ENCODE measurements around the gene DPP4. TPM values are rescaled to one million over a fixed set of nuclear protein-coding genes. Genes with fewer than 3 reads are reported as not detected.
A peak's percentile ranks its signal among the peaks of the same experiment; 100 is the strongest.

DPP4 gene
- total and polyA plus RNA-seq, 4 experiments from 2014 or later: 38.5 to 124 (median 72.5) TPM

DNA sequence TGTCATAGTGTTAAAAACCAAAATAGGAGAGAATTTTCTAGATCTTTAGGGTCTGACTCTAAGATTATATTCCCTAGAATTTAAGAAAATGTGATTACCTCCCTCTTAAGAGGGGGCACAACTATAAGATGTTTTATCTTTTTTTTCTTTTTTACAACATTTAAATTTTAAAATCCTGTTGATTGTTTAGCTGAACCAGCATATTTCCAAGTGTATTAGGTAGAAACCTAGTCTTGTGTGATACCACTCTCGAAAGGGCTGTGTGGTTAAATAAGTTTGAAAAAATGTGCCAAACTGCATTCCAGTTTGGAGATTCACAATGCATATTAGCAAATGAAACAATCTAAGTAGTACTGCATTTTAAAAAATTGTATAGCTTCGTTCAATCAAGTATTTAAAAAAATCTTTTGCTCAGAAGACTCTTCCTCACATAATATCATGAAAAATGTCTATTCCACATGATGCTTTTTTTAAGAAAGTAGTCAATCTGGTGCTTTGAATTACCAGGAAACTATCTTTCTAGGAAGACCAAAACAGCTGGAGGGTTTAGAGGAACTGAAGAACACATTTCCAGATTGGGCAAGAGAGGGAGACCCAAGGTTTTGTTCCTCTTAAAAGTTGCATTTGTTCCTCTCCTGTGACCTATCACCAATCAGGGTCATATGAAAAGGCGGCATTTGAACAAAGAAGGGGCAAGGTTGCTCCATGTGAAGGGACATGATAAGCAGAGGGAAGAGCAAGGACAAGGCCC lies 98.8 kb downstream of the DPP4 start:
- ChIA-PET POLR2A (ENCODE audit: partially characterized antibody) (no interaction called here), CTCF (ENCODE audit: partially characterized antibody) (no interaction called here)
- Histone ChIP-seq H3K36me3 (ENCODE audit: insufficient read depth, low read length) (no peaks in the 10 kb centered on the region), H3K27ac (ENCODE audit: low read depth, low read length) (no peak overlapping the region), H3K4me3 (ENCODE audit: low read length in 2 of 2) (no peak overlapping the region), H3K9me3 (ENCODE audit: control insufficient read depth in 1 of 2, low read length in 2 of 2) (no peaks in the 10 kb centered on the region), H3K27me3 (ENCODE audit: insufficient read depth, low read length) (no peaks in the 10 kb centered on the region), H3K4me1 (ENCODE audit: insufficient read depth, low read length) (peaks cover 17% of the 10 kb centered on the region)
- Mint-ChIP-seq H3K4me1 (peaks cover 13 to 22% (median 16%) of the 10 kb centered on the region in 4 donors), H3K9me3 (peaks cover 0 to 3% (median 0%) of the 10 kb centered on the region in 8 donors), H3K27me3 (peaks cover 0 to 2% of the 10 kb centered on the region in 2 donors), H3K36me3 (no peaks in the 10 kb centered on the region), H3K4me3 (peak overlapping the region in 2 of 8 donors; percentile 4 to 58), H3K27ac (peak overlapping the region in 2 of 7 donors; percentile 11 to 82)
- DNase-seq: no peak
- intact Hi-C loops (cut with micrococcal nuclease): no loop called here

DNA sequence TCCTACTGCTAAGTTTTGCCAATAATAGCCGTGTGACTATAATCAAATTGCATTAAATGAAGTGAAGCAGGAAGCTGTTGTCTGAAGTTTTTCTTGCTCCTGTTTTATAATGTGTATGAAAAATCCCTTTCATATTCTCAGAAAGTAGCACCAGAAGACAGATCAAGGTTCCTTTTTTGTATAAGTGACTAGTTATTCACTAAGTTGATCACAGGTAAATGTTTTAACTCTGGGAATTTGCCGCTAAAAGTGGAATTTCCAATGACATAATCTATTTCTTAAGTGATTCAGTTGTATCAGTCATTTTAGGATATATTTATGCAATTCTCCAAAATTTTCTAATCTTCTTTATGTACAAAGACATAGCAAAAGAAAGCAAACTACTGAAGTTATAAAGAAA lies 99.6 kb downstream of the DPP4 start:
- H3K4me3 Mint-ChIP-seq: peak overlapping the region in 1 of 8 donors; percentile 25
- ChIA-PET POLR2A (ENCODE audit: partially characterized antibody) (no interaction called here), CTCF (ENCODE audit: partially characterized antibody) (no interaction called here)
- no peaks in the 10 kb centered on the region for H3K36me3 Mint-ChIP-seq
- DNase-seq: no peak
- no peak overlapping the region for H3K27ac Mint-ChIP-seq
- Histone ChIP-seq H3K4me1 (ENCODE audit: insufficient read depth, low read length) (peaks cover 11% of the 10 kb centered on the region), H3K27me3 (ENCODE audit: insufficient read depth, low read length) (no peaks in the 10 kb centered on the region), H3K36me3 (ENCODE audit: insufficient read depth, low read length) (no peaks in the 10 kb centered on the region), H3K4me3 (ENCODE audit: low read length in 2 of 2) (no peak overlapping the region), H3K27ac (ENCODE audit: low read depth, low read length) (no peak overlapping the region), H3K9me3 (ENCODE audit: control insufficient read depth in 1 of 2, low read length in 2 of 2) (no peaks in the 10 kb centered on the region)
- peaks cover 0 to 3% (median 0%) of the 10 kb centered on the region in 8 donors for H3K9me3 Mint-ChIP-seq
- H3K27me3 Mint-ChIP-seq: peaks cover 0 to 2% of the 10 kb centered on the region in 2 donors
- intact Hi-C loops (cut with micrococcal nuclease): no loop called here
- H3K4me1 Mint-ChIP-seq: peaks cover 12 to 15% (median 13%) of the 10 kb centered on the region in 4 donors

DNA sequence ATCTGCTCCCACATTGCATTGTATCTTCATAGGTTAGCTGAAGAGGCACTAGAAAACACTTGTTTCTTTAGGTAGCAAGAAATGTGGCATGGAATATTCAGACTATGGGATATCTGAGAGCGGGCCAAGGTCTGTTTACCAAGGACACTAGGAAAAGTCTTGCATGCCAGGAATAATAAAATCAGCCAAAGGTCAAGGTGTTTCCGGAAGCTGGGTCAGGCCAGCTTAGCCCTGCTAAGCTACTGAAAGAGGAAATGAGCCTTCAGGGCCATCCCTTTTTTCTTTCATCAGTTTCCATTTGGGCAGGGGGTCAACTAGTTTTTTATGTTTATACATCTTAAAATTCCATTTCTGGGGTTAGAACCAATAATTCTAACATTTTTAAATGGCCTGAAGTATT lies 101.1 kb downstream of the DPP4 start:
- peaks cover 0 to 2% of the 10 kb centered on the region in 2 donors for H3K27me3 Mint-ChIP-seq
- H3K36me3 Mint-ChIP-seq: no peaks in the 10 kb centered on the region
- no peak overlapping the region for H3K4me3 Mint-ChIP-seq
- Histone ChIP-seq H3K4me3 (ENCODE audit: low read length in 2 of 2) (no peak overlapping the region), H3K27ac (ENCODE audit: low read depth, low read length) (no peak overlapping the region), H3K27me3 (ENCODE audit: insufficient read depth, low read length) (no peaks in the 10 kb centered on the region), H3K9me3 (ENCODE audit: control insufficient read depth in 1 of 2, low read length in 2 of 2) (no peaks in the 10 kb centered on the region), H3K36me3 (ENCODE audit: insufficient read depth, low read length) (no peaks in the 10 kb centered on the region), H3K4me1 (ENCODE audit: insufficient read depth, low read length) (peaks cover 4% of the 10 kb centered on the region)
- peak overlapping the region in 1 of 7 donors; percentile 8 for H3K27ac Mint-ChIP-seq
- DNase-seq: no peak
- ChIA-PET CTCF (ENCODE audit: partially characterized antibody) (interaction anchor here (1.0 kb wide), 1 partner anchor 19 kb away, joined by 4 read pairs; no protein-coding TSS in a partner anchor), POLR2A (ENCODE audit: partially characterized antibody) (interaction anchor here (2.1 kb wide), 1 partner anchor 101 kb away, joined by 5 read pairs; the partner anchor contains the start of gene DPP4)
- intact Hi-C loops (cut with micrococcal nuclease): no loop called here
- H3K9me3 Mint-ChIP-seq: peaks cover 0 to 3% (median 0%) of the 10 kb centered on the region in 8 donors
- H3K4me1 Mint-ChIP-seq: peaks cover 9 to 11% (median 10%) of the 10 kb centered on the region in 4 donors

GRCh38 chr2:161972232-161972631 lies 101.8 kb downstream of the DPP4 start:
- no peak overlapping the region for H3K27ac ChIP-seq (ENCODE audit: low read depth, low read length)
- peaks cover 4% of the 10 kb centered on the region for H3K4me1 ChIP-seq (ENCODE audit: insufficient read depth, low read length)
- no peaks in the 10 kb centered on the region for H3K27me3 ChIP-seq (ENCODE audit: insufficient read depth, low read length)
- H3K36me3 Mint-ChIP-seq: no peaks in the 10 kb centered on the region
- H3K9me3 Mint-ChIP-seq: peaks cover 0 to 3% (median 0%) of the 10 kb centered on the region in 8 donors
- intact Hi-C loops (cut with micrococcal nuclease): no loop called here
- H3K27me3 Mint-ChIP-seq: peaks cover 0 to under 1% of the 10 kb centered on the region in 2 donors
- H3K4me3 Mint-ChIP-seq: no peak overlapping the region
- H3K27ac Mint-ChIP-seq: peak overlapping the region in 2 of 7 donors; percentile 15 to 39
- no peaks in the 10 kb centered on the region for H3K9me3 ChIP-seq (ENCODE audit: control insufficient read depth in 1 of 2, low read length in 2 of 2)
- H3K36me3 ChIP-seq (ENCODE audit: insufficient read depth, low read length): no peaks in the 10 kb centered on the region
- POLR2A ChIA-PET (ENCODE audit: partially characterized antibody): interaction anchor here (1.3 to 2.1 kb wide), 2 partner anchors 40 to 102 kb away, joined by 4 to 5 read pairs; partner anchors contain the start of gene DPP4
- H3K4me3 ChIP-seq (ENCODE audit: low read length in 2 of 2): no peak overlapping the region
- H3K4me1 Mint-ChIP-seq: peaks cover 9 to 10% (median 9%) of the 10 kb centered on the region in 4 donors
- CTCF ChIA-PET (ENCODE audit: partially characterized antibody): interaction anchor here (1.0 to 1.4 kb wide), 2 partner anchors 15 to 18 kb away, joined by 3 to 4 read pairs; no protein-coding TSS in a partner anchor
- no peak for DNase-seq

GRCh38 chr2:161971551-161971950 lies 102.5 kb downstream of the DPP4 start:
- Mint-ChIP-seq H3K27ac (peak overlapping the region in 2 of 7 donors; percentile 32 to 37), H3K9me3 (peaks cover 0 to 3% (median 0%) of the 10 kb centered on the region in 8 donors), H3K4me3 (no peak overlapping the region), H3K36me3 (no peaks in the 10 kb centered on the region), H3K27me3 (no peaks in the 10 kb centered on the region), H3K4me1 (peaks cover 7 to 12% (median 9%) of the 10 kb centered on the region in 4 donors)
- CTCF ChIA-PET (ENCODE audit: partially characterized antibody): interaction anchor here (1.3 to 1.4 kb wide), 2 partner anchors 13 to 15 kb away, joined by 3 read pairs; no protein-coding TSS in a partner anchor
- intact Hi-C loops (cut with micrococcal nuclease): no loop called here
- H3K36me3 ChIP-seq (ENCODE audit: insufficient read depth, low read length): no peaks in the 10 kb centered on the region
- no peak overlapping the region for H3K27ac ChIP-seq (ENCODE audit: low read depth, low read length)
- H3K9me3 ChIP-seq (ENCODE audit: control insufficient read depth in 1 of 2, low read length in 2 of 2): no peaks in the 10 kb centered on the region
- H3K4me1 ChIP-seq (ENCODE audit: insufficient read depth, low read length): peaks cover 4% of the 10 kb centered on the region
- no peak overlapping the region for H3K4me3 ChIP-seq (ENCODE audit: low read length in 2 of 2)
- POLR2A ChIA-PET (ENCODE audit: partially characterized antibody): interaction anchor here (0.8 to 2.1 kb wide), 3 partner anchors 19 to 103 kb away, joined by 3 to 5 read pairs (median 4); partner anchors contain the start of gene DPP4
- DNase-seq: no peak
- no peaks in the 10 kb centered on the region for H3K27me3 ChIP-seq (ENCODE audit: insufficient read depth, low read length)

GRCh38 chr2:161969159-161969558 lies 104.9 kb downstream of the DPP4 start:
- Histone ChIP-seq H3K27ac (ENCODE audit: low read depth, low read length) (no peak overlapping the region), H3K27me3 (ENCODE audit: insufficient read depth, low read length) (no peaks in the 10 kb centered on the region), H3K4me3 (ENCODE audit: low read length in 2 of 2) (no peak overlapping the region), H3K36me3 (ENCODE audit: insufficient read depth, low read length) (no peaks in the 10 kb centered on the region), H3K4me1 (ENCODE audit: insufficient read depth, low read length) (no peaks in the 10 kb centered on the region), H3K9me3 (ENCODE audit: control insufficient read depth in 1 of 2, low read length in 2 of 2) (no peaks in the 10 kb centered on the region)
- Mint-ChIP-seq H3K4me3 (no peak overlapping the region), H3K36me3 (no peaks in the 10 kb centered on the region), H3K9me3 (peaks cover 0 to 3% (median 0%) of the 10 kb centered on the region in 8 donors), H3K27me3 (no peaks in the 10 kb centered on the region), H3K27ac (no peak overlapping the region), H3K4me1 (peaks cover 2 to 11% (median 4%) of the 10 kb centered on the region in 4 donors)
- CTCF ChIA-PET (ENCODE audit: partially characterized antibody): interaction anchor here (1.0 to 1.3 kb wide), 2 partner anchors 15 to 695 kb away, joined by 3 read pairs; no protein-coding TSS in a partner anchor
- POLR2A ChIA-PET (ENCODE audit: partially characterized antibody): no interaction called here
- no peak for DNase-seq
- intact Hi-C loops (cut with micrococcal nuclease): no loop called here

DNA sequence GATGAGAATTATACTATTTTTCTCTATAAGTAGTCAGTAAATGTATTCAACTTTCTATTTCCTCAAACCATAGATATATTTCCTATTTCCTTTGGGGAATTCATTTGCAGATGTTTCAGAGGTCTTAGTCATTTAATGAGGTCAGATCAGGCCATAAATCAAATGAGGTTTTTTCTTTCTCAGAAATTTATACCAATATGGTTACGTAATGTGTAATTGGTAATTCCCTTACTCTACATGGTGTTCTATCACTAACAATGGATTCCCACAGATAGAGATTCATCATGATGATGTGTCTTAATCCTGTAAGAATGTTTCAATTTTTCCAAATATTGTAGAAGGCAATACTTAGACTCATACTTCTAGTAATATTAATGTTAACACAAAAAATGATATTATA lies 108.0 kb downstream of the DPP4 start:
- ChIA-PET CTCF (ENCODE audit: partially characterized antibody) (no interaction called here), POLR2A (ENCODE audit: partially characterized antibody) (no interaction called here)
- no peaks in the 10 kb centered on the region for H3K36me3 ChIP-seq (ENCODE audit: insufficient read depth, low read length)
- H3K27me3 ChIP-seq (ENCODE audit: insufficient read depth, low read length): no peaks in the 10 kb centered on the region
- no peaks in the 10 kb centered on the region for H3K9me3 ChIP-seq (ENCODE audit: control insufficient read depth in 1 of 2, low read length in 2 of 2)
- no peaks in the 10 kb centered on the region for H3K4me1 ChIP-seq (ENCODE audit: insufficient read depth, low read length)
- intact Hi-C loops (cut with micrococcal nuclease): no loop called here
- H3K4me1 Mint-ChIP-seq: peaks cover 0 to 8% (median 3%) of the 10 kb centered on the region in 4 donors
- DNase-seq: no peak
- no peak overlapping the region for H3K4me3 ChIP-seq (ENCODE audit: low read length in 2 of 2)
- no peak overlapping the region for H3K27ac ChIP-seq (ENCODE audit: low read depth, low read length)
- H3K9me3 Mint-ChIP-seq: no peaks in the 10 kb centered on the region
- H3K27ac Mint-ChIP-seq: peak overlapping the region in 1 of 7 donors; percentile 22
- no peak overlapping the region for H3K4me3 Mint-ChIP-seq
- no peaks in the 10 kb centered on the region for H3K27me3 Mint-ChIP-seq
- H3K36me3 Mint-ChIP-seq: no peaks in the 10 kb centered on the region

Measured in CD4-positive, alpha-beta memory T cell (primary cell).